ENCODE results near the gene KCNJ16. TPM values are rescaled to one million over a fixed set of nuclear protein-coding genes. Genes with fewer than 3 reads are reported as not detected.
A peak's percentile ranks its signal among the peaks of the same experiment; 100 is the strongest.

The KCNJ16 gene
- total and polyA plus RNA-seq, 2 donors (not counting 1 experiment from before 2014, with no cell fraction given), result not detected

DNA sequence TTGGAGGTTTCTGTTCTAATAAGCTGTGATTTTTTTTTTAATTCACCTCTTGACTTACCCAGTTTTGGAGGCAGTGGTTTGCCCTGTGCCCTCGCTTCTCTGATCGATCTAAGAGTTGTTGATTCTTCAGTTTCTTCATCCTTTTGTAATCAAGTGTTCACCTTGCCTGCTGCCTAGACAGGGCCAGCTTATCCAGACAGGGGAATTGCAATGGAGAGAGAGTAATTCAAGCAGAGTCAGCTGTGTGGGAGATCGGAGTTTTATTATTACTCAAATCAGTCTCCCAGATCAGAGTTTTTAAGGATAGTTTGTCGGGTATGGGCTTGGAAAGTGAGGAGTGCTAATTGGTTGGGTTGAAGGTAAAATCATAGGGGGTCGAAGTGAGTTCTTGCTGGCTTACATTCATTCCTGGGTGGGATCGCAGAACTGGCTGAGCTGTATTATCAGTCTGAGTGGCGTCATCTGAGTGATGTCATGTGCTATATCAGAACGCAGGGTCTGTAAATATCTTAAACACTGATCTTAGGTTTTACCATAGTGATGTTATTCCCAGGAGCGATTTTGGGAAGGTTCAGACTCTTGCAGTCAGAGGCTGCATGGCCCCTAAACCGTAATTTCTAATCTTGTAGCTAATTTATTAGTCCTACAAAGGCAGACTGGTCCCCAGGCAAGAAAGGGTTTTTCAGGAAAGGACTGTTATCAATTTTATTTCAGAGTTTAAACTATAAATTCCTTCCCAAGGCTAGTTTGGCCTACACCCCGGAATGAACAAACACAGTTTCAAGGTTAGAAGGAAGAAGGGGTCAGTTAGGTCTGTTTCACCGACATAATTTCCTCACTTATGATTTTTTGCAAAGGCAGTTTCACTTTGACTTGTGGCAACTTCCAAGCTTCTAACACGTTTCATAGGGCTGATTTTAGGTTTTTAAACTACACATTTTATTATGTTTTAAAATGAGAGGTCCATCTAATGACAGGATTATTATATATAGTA is 21.5 kb upstream of the KCNJ16 start:
- no peak overlapping the region for H3K27ac ChIP-seq (ENCODE audit: insufficient read depth, low read length)
- peak overlapping the region; percentile 44 for H3K4me2 ChIP-seq (ENCODE audit: extremely low read depth, insufficient read depth, low read length)
- H3K9me3 ChIP-seq (ENCODE audit: control insufficient read depth, insufficient read depth, low read depth, low read length), result no peaks in the 10 kb centered on the region
- no peaks in the 10 kb centered on the region for H3K36me3 ChIP-seq (ENCODE audit: control insufficient read depth, insufficient read depth, low read length)
- DNase-seq (ENCODE audit: low read depth in 2 of 2), result peak in 1 of 2 donors; percentile 42
- H3K4me3 ChIP-seq (replicated peaks in 1 of 4; ENCODE audit: control extremely low read depth in 1 of 4, insufficient read depth in 1 of 4, low read depth in 3 of 4, low read length in 4 of 4), result peak overlapping the region in 3 of 4 experiments; percentile 1 to 51 (median 31)
- no peak overlapping the region for H3K9ac ChIP-seq (ENCODE audit: insufficient read depth, low read length)
- no peaks in the 10 kb centered on the region for H4K20me1 ChIP-seq (ENCODE audit: control insufficient read depth, extremely low read depth, insufficient read depth, low read length)
- peak overlapping the region; percentile 28 for H2AFZ ChIP-seq (ENCODE audit: low read length)
- no peak for TF ChIP-seq EZH2 (IDR thresholded peaks at IDR 0.05; ENCODE audit: low read length, missing control alignments)
- TF ChIP-seq, protein P1, sequence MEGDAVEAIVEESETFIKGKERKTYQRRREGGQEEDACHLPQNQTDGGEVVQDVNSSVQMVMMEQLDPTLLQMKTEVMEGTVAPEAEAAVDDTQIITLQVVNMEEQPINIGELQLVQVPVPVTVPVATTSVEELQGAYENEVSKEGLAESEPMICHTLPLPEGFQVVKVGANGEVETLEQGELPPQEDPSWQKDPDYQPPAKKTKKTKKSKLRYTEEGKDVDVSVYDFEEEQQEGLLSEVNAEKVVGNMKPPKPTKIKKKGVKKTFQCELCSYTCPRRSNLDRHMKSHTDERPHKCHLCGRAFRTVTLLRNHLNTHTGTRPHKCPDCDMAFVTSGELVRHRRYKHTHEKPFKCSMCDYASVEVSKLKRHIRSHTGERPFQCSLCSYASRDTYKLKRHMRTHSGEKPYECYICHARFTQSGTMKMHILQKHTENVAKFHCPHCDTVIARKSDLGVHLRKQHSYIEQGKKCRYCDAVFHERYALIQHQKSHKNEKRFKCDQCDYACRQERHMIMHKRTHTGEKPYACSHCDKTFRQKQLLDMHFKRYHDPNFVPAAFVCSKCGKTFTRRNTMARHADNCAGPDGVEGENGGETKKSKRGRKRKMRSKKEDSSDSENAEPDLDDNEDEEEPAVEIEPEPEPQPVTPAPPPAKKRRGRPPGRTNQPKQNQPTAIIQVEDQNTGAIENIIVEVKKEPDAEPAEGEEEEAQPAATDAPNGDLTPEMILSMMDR (conservative IDR thresholded peaks at IDR 0.05 in 1 of 2, IDR thresholded peaks at IDR 0.05 in 1 of 2; ENCODE audit: low read depth in 1 of 2, low read length in 2 of 2), result no peak
- no peaks in the 10 kb centered on the region for H3K79me2 ChIP-seq (ENCODE audit: control insufficient read depth, insufficient read depth, low read length)
- H3K27me3 ChIP-seq (ENCODE audit: control insufficient read depth, insufficient read depth, low read length), result no peaks in the 10 kb centered on the region
- no peaks in the 10 kb centered on the region for H3K4me1 ChIP-seq (ENCODE audit: control insufficient read depth, extremely low read depth, insufficient read depth, low read length)

DNA sequence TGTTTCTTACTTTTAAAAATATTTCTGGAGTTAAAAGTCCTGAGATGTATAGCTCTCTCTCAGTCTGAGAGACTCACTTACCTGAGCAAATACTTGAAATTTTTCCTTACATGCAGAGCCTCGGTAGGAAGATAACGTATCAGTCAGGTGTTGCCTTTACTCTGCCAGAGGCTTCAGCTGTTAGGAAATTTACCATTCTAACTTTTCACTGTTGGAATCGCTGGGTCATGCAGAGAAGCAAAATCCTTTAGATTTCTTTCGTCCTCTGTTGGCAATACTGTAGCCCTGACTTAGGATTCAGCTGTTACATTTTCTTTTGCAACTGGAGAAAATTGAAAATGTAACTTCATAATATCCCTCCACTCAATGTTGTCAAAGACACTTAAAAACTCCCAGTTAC is 20.0 kb upstream of the KCNJ16 start:
- Histone ChIP-seq H3K4me2 (ENCODE audit: extremely low read depth, insufficient read depth, low read length) (no peak overlapping the region), H3K9me3 (ENCODE audit: control insufficient read depth, insufficient read depth, low read depth, low read length) (no peaks in the 10 kb centered on the region), H2AFZ (ENCODE audit: low read length) (no peak overlapping the region), H3K79me2 (ENCODE audit: control insufficient read depth, insufficient read depth, low read length) (no peaks in the 10 kb centered on the region), H3K4me1 (ENCODE audit: control insufficient read depth, extremely low read depth, insufficient read depth, low read length) (no peaks in the 10 kb centered on the region), H3K4me3 (replicated peaks in 1 of 4; ENCODE audit: control extremely low read depth in 1 of 4, insufficient read depth in 1 of 4, low read depth in 3 of 4, low read length in 4 of 4) (no peak overlapping the region), H3K36me3 (ENCODE audit: control insufficient read depth, insufficient read depth, low read length) (no peaks in the 10 kb centered on the region), H3K27me3 (ENCODE audit: control insufficient read depth, insufficient read depth, low read length) (no peaks in the 10 kb centered on the region), H4K20me1 (ENCODE audit: control insufficient read depth, extremely low read depth, insufficient read depth, low read length) (no peaks in the 10 kb centered on the region), H3K27ac (ENCODE audit: insufficient read depth, low read length) (no peak overlapping the region), H3K9ac (ENCODE audit: insufficient read depth, low read length) (no peak overlapping the region)
- DNase-seq (ENCODE audit: low read depth in 2 of 2), result no peak
- TF ChIP-seq EZH2 (IDR thresholded peaks at IDR 0.05; ENCODE audit: low read length, missing control alignments), result no peak
- TF ChIP-seq, protein P1 (conservative IDR thresholded peaks at IDR 0.05 in 1 of 2, IDR thresholded peaks at IDR 0.05 in 1 of 2; ENCODE audit: low read depth in 1 of 2, low read length in 2 of 2), result no peak

DNA sequence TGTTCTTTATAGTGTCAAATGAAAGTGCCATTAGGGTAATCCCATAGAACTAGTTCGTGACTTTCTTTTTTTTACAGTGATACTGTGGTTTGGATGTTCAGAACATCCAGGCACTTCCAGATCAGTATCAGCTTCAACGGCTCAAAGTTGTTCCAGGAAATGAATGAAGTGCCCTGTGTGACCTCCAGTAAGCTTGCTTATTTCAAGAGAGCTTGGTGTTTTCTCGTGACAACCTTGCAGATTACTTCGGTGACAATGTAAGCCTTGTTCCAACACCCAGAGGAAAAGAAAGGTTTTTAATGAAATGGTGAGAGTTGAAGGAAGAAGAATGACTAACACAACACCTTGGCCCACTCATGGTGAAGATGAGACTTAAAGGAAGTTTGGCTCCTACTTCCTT is 16.0 kb upstream of the KCNJ16 start:
- Histone ChIP-seq H3K9ac (ENCODE audit: insufficient read depth, low read length) (no peak overlapping the region), H3K9me3 (ENCODE audit: control insufficient read depth, insufficient read depth, low read depth, low read length) (no peaks in the 10 kb centered on the region), H3K27ac (ENCODE audit: insufficient read depth, low read length) (no peak overlapping the region), H3K27me3 (ENCODE audit: control insufficient read depth, insufficient read depth, low read length) (no peaks in the 10 kb centered on the region), H3K4me2 (ENCODE audit: extremely low read depth, insufficient read depth, low read length) (no peak overlapping the region), H3K79me2 (ENCODE audit: control insufficient read depth, insufficient read depth, low read length) (no peaks in the 10 kb centered on the region), H2AFZ (ENCODE audit: low read length) (no peak overlapping the region), H3K4me3 (replicated peaks in 1 of 4; ENCODE audit: control extremely low read depth in 1 of 4, insufficient read depth in 1 of 4, low read depth in 3 of 4, low read length in 4 of 4) (no peak overlapping the region), H3K36me3 (ENCODE audit: control insufficient read depth, insufficient read depth, low read length) (no peaks in the 10 kb centered on the region), H4K20me1 (ENCODE audit: control insufficient read depth, extremely low read depth, insufficient read depth, low read length) (no peaks in the 10 kb centered on the region), H3K4me1 (ENCODE audit: control insufficient read depth, extremely low read depth, insufficient read depth, low read length) (no peaks in the 10 kb centered on the region)
- DNase-seq (ENCODE audit: low read depth in 2 of 2), result no peak
- TF ChIP-seq, protein P1 (conservative IDR thresholded peaks at IDR 0.05 in 1 of 2, IDR thresholded peaks at IDR 0.05 in 1 of 2; ENCODE audit: low read depth in 1 of 2, low read length in 2 of 2), result no peak
- TF ChIP-seq EZH2 (IDR thresholded peaks at IDR 0.05; ENCODE audit: low read length, missing control alignments), result no peak
